ENCODE data around the gene OSGIN1. TPM values are rescaled to one million over a fixed set of nuclear protein-coding genes. Genes with fewer than 3 reads are reported as not detected.

The OSGIN1 gene
- total and polyA plus RNA-seq, 2 of the 8 experiments (the other 6 are each of a cell fraction or from before 2014, with no cell fraction given): 0.58 to 0.76 TPM

DNA sequence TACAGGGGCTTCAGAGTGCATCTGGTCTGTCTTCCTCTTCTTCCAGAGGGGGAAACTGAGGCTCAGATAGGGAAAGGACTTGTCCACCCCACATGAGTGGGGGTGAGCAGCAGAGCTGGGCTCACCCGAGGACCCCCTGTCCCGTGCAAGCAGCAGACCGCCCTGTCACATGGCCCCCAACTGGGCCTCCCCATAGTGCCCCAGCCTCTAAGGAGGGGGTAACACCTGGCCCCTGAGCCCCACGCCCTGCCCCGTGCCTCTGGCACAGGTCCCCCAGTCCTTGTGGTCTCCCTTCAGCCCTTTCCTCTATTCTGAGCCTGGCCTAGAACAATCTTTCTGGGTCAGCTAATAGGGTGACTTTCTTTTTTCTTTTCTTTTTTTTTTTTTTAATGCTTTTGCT, 8.6 kb downstream of the OSGIN1 start:
- Histone ChIP-seq H3K14ac (ENCODE audit: insufficient read length) (no peak overlapping the region), H3K9ac (replicated peaks in 1 of 4; ENCODE audit: extremely low read depth in 1 of 4, low read depth in 3 of 4, low read length in 3 of 4) (no peak overlapping the region), H3K27ac (ENCODE audit: low read depth, low read length) (no peak overlapping the region), H2AFZ (ENCODE audit: low read length) (no peak overlapping the region), H3K4ac (replicated peaks; ENCODE audit: insufficient read length, low read depth, low read length) (no peak overlapping the region), H4K8ac (ENCODE audit: extremely low read depth, insufficient read depth, low read length) (no peak overlapping the region), H2BK20ac (ENCODE audit: low read length) (no peak overlapping the region), H3K27me3 (replicated peaks in 1 of 4; ENCODE audit: control insufficient read depth in 3 of 4, extremely low read depth in 1 of 4, insufficient read depth in 3 of 4, low read length in 3 of 4) (no peaks in the 10 kb centered on the region), H2AK5ac (ENCODE audit: low read depth, low read length) (no peak overlapping the region), H3K4me3 (ENCODE audit: extremely low read depth in 1 of 4, insufficient read depth in 2 of 4, low read depth in 3 of 4, low read length in 4 of 4) (no peak overlapping the region), H3K79me1 (ENCODE audit: low read depth, low read length) (no peaks in the 10 kb centered on the region), H3K4me1 (replicated peaks in 1 of 4; ENCODE audit: control insufficient read depth in 3 of 4, insufficient read depth in 4 of 4, low read length in 3 of 4) (no peaks in the 10 kb centered on the region; a peak in 1 of 7 replicates), H4K5ac (ENCODE audit: insufficient read length, low read depth, low read length) (no peak overlapping the region), H3K23me2 (ENCODE audit: low read depth, low read length) (no peaks in the 10 kb centered on the region), H3K4me2 (ENCODE audit: insufficient read depth in 1 of 2, low read depth in 2 of 2, low read length in 2 of 2) (no peak overlapping the region), H3K18ac (ENCODE audit: extremely low read depth, low read length) (no peak overlapping the region), H4K91ac (replicated peaks; ENCODE audit: insufficient read length, low read length) (no peak overlapping the region), H3K23ac (ENCODE audit: insufficient read length) (no peak overlapping the region), H2BK12ac (ENCODE audit: low read depth, low read length) (no peak overlapping the region), H4K20me1 (replicated peaks in 1 of 2; ENCODE audit: control insufficient read depth in 1 of 2, insufficient read depth in 2 of 2, low read length in 2 of 2) (no peaks in the 10 kb centered on the region), H3K79me2 (ENCODE audit: control insufficient read depth in 1 of 2, insufficient read depth in 2 of 2, low read length in 2 of 2) (no peaks in the 10 kb centered on the region), H2BK120ac (replicated peaks; ENCODE audit: low read depth, low read length) (no peak overlapping the region), H3K9me3 (ENCODE audit: insufficient read depth in 2 of 2, low read depth in 1 of 2, low read length in 1 of 2) (no peaks in the 10 kb centered on the region), H3K56ac (replicated peaks; ENCODE audit: insufficient read length, low read depth, low read length) (no peak overlapping the region), H2BK5ac (ENCODE audit: low read depth, low read length) (no peak overlapping the region), H2BK15ac (ENCODE audit: low read length) (no peak overlapping the region), H3K36me3 (ENCODE audit: control insufficient read depth in 2 of 4, insufficient read depth in 4 of 4, low read length in 3 of 4) (no peaks in the 10 kb centered on the region)
- FAIRE-seq (no peak), DNase-seq (ENCODE audit: low read depth in 1 of 2, low spot score in 2 of 2) (no peak)
- ChIA-PET CTCF (ENCODE audit: partially characterized antibody) (interaction anchor here (0.9 to 16.0 kb wide), 4 partner anchors 60 to 123 kb away, joined by 3 to 366 read pairs (median 135); partner anchors contain the start of gene SLC38A8), POLR2A (ENCODE audit: partially characterized antibody) (no interaction called here)
- 70% methylated on average over 4 of the region's 5 CpGs; no CpG with 5 or more reads in 1 of the 2 experiments for WGBS, 2 experiments (ENCODE audit: extremely low coverage in 1 of 2, insufficient coverage in 1 of 2, insufficient read length in 1 of 2, insufficient replicate concordance in 2 of 2, low coverage in 1 of 2, low lambda C conversion rate in 2 of 2, missing lambda C conversion rate in 1 of 2)

All from H1 (cell line).